Stimulated activated CD8-positive, alpha-beta memory T cell treated with anti-CD3 and anti-CD28 coated beads, Interleukin-7, amount 100 ng/mL, for 4 hours (primary cell): ENCODE results near the gene PTBP2.

Experiments used
- DNase-seq, 2 donors: peaks; one replicate each; pipeline ENCODE4 v3.0.0-alpha.2; 2020; ENCODE audit warnings: low read depth in 2 of 2

The PTBP2 gene

GRCh38 chr1:96721416-96722160, at the start of gene PTBP2:
Gene PTBP2 (plus strand): TSS chr1:96721784. CDS start chr1:96721865, 81 bp downstream.
- DNase-seq, result peak; percentile 48 to 74

- no peak for DNase-seq
Observed at GRCh38 chr1:96674915-96675314, 46.7 kb upstream of the PTBP2 start.

DNA sequence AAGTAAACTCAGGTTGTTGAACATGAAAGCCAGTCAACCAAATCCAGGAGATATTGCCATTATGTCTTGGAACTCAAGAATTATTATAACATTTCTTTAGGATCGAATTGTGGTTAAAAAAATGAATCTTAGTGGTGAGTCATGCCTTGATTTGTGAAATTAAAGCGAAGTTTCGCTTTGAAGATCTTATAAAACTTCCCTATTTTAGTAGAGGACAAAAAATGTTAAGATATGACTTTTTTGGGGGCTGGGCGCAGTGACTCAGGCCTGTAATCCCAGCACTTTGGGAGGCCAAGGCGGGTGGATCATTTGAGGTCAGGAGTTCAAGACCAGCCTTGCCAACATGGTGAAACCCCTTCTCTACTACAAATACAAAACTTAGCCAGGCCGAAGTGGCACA, 39.5 kb upstream of the PTBP2 start:
- no peak for DNase-seq

DNA sequence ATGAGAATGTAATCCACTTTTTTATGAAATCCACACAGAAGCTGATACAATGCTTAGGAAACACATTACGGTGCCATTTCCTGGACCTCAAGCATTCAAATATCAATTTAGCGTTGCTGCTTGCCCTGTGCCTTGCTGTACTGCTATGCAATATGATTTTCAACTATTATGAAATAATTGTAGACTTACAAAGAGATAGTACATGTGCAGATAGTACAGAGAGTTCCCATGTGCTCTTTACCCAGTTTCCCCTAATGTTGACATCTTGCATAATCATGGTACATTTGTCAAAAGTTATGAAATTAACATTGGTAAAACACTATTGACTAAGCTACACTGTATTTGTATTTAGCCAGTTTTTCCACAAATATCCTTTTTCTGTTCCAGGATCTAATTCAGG, 37.7 kb upstream of the PTBP2 start:
- DNase-seq, result no peak

DNA sequence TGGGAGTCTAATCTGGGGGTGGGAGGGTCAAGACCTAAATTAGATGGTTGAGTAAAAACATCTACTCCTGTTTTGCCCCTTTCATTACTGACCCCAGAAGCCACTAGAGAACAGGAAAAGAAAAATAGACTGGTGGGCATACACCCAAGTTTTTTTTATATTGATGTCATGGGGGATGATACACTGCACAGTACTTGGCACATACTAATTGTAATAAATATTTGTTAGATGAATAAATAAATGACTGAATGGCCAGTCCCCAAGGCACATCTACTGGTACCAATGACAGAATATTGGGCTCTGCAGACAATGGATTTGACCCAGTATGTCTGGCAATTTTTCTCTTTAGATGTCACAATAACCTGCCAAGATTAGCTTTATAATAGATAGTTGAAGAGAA, 36.8 kb upstream of the PTBP2 start:
- DNase-seq, result no peak

DNA sequence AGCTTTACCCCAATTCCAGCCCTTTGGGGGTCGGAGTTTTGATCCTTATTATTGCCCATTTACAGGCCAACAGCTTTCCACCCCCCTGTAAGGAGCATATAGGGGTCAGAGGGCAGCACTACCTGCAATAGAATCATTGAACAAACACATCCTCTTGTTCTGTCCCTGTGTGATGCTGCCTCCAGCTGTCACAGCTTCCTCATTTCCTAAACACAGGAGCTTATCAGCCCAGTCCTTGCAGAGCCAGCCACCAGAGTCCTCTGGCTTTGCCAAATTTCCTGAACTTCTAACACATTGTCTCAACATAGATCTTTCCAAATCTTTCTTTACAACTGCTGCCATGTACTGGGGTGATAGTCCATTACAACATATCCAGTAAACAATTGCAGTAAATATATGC, 32.8 kb upstream of the PTBP2 start:
- no peak for DNase-seq

GRCh38 chr1:96695954-96696353, 25.6 kb upstream of the PTBP2 start:
- no peak for DNase-seq

- no peak for DNase-seq
Observed at GRCh38 chr1:96698342-96698983, 23.1 kb upstream of the PTBP2 start.

DNA sequence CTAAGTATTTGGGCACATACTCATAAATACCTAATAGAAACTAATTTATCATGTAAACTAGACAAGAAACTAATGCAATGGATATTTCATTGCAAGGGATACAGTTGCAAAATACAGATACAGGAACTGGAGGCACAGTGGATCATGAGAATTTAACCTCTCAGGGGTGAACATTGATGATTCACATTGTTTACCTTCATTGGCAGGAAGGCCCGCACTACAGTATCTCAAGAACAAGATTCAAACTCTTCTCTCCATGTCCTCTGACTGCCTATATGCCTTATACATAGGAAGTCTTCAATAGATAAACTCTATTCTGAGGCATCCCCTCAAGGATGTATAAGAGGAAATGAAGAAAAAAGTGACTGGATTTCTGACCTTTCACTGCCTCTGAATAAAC, 18.4 kb upstream of the PTBP2 start:
- no peak for DNase-seq

- no peak for DNase-seq
Observed at GRCh38 chr1:96707023-96707422, 14.6 kb upstream of the PTBP2 start.

DNA sequence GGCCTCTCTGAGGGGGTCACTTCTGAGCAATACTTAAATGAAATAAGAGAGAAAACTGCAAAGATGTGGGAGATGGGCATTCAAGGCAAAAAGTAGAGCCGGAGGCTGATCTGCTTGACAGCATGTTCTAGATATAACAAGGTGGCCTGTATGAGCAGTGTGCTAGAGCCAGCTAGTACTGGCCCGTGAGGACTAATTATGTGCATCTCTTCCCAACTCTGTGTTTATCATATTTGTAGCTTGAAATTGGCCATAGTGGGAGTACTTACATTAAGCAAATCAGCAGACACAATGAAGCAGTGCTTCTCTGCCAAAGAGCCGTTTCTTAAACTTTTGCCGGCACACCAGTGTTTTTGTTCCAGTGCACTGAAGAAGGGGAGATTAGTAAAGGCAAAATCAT, 13.1 kb upstream of the PTBP2 start:
- no peak for DNase-seq

DNA sequence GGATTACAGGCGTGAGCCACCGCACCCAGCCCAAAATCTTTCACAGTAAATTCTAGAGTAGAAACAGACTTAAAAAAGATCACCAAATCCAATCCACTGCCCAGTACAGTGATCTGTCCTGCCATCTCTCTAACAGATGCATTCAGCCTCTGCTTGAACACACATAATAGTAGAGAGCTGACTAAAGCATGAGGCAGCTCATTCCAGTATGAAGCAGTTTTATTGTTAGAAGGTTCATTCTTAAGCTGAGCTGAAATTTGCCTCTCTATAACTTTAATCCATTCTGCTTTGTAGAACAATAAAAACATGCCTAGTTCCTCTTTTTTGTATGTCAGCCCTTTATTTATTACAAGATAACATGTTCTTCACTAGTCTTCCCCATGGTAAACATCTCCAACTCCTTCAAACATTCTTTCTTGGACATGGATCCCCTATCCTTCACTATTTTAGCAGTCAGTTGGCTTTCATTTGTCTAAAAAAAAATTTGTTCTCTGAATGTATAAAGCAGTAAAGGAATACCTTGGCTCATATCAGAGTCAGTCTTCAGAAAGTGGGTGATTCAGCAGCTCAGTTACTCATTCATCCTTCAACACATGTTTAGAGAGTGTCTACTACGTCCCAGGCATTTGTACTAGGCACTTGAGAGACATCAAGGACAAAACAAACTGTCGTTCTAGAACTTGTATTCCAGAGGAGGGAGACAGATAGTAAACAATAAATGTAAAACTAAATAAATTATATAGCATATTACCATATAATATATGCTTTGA, 10.7 kb upstream of the PTBP2 start:
- no peak for DNase-seq

DNA sequence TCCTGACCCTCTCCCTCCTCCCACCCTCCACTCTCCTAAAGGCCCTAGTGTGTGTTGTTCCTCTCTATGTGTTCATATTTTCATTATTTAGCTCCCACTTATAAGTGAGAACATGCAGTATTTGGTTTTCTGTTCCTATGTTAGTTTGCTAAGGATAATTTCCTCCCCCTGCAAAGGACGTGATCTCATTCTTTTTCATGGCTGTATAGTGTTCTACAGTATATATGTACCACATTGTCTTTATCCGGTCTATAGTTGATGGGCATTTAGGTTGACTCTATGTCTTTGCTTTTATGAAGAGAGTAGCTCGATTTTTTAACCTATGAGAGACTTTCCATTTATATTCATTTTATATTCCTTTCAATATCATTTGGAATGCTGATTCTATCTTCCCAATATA, 7.9 kb upstream of the PTBP2 start:
- no peak for DNase-seq

- DNase-seq, result no peak
Observed at GRCh38 chr1:96714881-96715280, 6.7 kb upstream of the PTBP2 start.

DNA sequence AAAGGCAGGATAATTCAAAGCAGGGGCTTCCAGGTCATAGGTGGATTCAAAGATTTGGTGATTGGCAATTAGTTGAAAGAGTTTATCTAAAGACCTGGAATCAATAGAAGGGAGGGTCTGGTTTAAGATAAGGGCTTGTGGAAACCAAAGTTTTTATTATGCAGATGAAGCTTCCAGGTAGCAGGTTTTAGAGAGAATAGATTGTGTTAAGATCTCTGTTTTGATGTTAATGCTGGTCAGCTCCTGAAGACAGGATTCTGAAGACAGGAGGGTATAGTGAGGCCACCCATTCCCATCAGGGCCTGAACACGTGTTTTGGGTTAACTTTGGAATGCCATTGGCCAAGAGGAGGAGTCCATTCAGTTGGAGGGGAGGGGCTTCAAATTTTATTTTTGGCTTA, 6.1 kb upstream of the PTBP2 start:
- DNase-seq, result no peak

DNA sequence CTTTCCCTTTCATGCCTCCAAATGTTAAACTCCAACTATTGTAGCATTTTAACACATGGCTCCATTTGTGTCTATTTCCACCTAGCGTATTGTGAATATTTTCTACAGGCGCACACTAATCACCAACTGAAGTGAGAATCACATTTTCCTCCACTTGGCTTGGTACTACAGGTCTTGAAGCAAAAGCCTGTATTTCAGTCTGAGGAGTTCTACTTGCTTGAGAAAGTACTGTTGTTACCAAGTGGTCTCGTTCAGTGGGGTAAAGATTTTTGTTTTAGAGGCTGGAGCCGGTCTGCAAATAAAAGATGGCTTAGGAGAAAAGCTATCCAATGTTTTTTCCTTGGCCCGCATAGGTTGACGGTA, 550 bp upstream of the PTBP2 start:
- no peak for DNase-seq

DNA sequence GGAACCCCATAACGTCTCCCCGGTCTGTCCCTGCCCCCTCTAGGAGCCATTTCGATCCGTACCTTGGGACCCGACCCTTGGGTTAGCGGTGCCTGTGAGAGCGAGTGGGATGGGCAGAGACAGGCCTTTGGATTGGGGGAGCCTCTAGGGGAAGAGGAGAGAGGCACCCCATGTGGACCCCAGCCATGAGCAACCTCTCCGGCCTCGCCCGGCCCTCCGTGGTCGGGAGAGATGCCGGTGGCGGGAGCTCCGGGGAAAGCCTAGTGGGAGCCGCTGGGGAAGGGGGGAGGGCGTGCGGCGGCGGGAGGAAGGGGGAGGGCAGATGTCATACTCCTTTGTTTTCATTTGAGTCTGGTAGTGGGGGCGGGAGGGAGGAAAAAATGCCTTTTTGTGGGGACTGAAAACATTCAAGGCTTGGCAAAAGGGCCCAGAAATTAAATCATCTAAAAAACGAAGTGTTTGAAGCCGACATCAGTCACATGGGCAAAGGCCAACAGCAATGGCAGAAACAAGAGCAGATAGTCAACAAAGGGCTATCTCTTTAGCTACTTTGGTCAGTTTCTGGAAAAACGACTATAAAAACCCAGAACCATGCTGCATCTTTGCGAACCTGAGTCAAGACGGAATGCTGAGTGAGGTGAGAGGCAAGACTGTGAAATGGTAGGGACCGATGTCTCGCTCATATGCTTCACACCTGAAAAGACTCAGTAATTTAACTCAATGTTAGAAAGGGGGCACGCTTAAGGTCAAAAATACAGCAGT, 758 bp downstream of the PTBP2 start:
- DNase-seq, result peak in 1 of 2 donors; percentile 25

DNA sequence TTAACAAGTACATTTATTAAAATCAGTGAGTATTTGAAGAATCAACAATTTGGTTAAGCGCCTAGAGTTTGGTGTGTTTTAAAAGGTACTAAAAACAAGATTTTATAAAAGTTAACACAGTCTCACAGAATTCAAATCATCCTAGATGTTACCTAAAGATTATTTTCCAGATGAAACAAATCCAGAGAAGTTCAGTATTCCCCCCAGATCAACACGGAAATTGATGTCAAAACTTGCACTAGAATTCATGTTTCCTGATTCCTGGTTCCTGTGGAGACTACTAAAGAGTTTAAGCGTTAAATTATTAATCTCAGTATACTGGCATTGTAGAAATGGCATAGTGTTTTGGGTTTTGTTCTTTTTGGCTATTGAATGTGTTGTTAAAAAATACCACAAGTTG, 1.4 kb downstream of the PTBP2 start:
- no peak for DNase-seq

GRCh38 chr1:96723377-96723776, 1.8 kb downstream of the PTBP2 start:
- no peak for DNase-seq

DNA sequence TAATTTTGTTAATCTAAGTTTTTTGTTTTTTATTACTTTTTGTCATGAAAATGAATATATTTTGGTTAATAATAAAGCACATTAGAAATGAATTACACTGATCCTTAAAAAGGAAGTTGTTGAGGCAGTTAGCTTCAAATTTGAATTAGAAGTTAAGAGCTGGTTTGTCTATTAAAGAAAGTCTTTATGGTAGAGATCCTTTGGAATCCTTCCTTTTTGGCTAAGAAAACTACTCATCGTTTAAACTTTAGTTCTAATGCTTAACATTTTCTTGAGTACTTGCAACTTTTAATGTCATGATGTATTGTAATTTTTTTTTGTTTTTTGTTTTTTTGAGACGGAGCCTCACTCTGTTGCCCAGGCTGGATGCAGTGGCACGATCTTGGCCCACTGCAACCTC, 2.4 kb downstream of the PTBP2 start:
- no peak for DNase-seq

GRCh38 chr1:96727860-96728259, 6.3 kb downstream of the PTBP2 start:
- DNase-seq, result no peak

DNA sequence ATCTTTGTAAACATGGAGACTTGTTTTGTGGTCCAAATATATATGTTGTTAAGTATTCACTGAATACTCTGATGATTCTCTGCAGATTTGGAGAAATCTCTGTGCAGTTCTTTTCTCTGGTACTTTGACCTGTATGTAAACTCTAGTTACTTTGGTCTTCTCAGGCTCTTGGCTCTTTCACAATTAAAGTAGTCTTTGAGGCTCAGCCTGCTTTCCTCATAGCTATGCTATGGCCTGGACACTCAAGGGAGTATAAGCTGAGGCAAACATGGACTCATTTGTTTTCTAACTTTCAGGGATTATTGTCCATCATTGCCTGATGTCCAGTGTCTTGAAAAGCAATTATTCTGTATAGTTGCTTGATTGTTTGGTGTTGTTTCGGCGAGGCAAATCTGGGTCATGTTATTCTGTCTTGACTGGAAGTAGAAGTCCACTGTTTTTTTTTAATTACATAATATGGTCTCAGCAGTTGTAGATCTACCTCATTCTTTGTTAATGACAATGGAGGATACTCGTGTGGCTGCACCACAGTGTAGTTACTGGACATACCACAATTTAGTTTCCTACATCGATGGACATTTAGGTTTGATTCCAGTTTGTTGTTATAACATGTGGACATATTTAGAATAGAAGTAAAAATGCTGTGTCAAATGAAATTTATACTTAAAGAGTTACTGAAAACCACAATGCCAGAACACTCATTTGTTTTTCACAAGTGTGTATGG, 9.2 kb downstream of the PTBP2 start:
- DNase-seq, result no peak
